HG02678 (cell line): ENCODE measurements around the gene DUSP18.
"Not testable (repeated sequence)": the region's sequence is repeated elsewhere in the genome, so short reads cannot be mapped to it uniquely, and the experiment has no call there.

Source experiments
- ATAC-seq: cut with Tn5 transposase; IDR thresholded peaks from one replicate; pipeline ENCODE4 v1.9.1; 2021; ENCODE audit warnings: mild to moderate bottlenecking, moderate library complexity; ENCODE audit not compliant: unreplicated experiment

DUSP18 gene

GRCh38 chr22:30667494-30668385 lies at the start of gene DUSP18:
TSS of gene DUSP18 (minus strand) at chr22:30667875. CDS start at chr22:30664003, 3,872 bp downstream.
- peak; percentile 91 for ATAC-seq

GRCh38 chr22:30714062-30714461 lies 46.4 kb upstream of the DUSP18 start:
- ATAC-seq = no peak

GRCh38 chr22:30712094-30712493 lies 44.4 kb upstream of the DUSP18 start:
- no peak for ATAC-seq

DNA sequence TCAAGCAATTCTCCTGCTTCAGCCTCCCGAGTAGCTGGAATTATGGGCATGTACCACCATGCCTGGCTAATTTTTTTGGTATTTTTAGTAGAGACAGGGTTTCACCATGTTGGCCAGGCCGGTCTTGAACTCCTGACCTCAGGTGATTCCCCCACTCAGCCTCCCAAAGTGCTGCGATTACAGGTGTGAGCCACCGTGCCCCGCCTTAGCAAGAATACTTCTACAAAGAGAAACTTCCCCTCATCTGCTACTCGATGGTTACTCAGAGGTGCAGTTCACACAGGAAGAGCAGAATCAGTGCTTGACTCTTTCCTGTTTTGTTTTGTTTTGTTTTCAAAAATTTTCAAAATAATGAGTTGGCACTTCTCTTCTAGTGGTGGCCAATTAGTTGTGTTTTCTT lies 42.3 kb upstream of the DUSP18 start:
- not testable (repeated sequence) for ATAC-seq

- peak; percentile 60 for ATAC-seq
These were observed 38.3 kb upstream of the DUSP18 start for GRCh38 chr22:30705710-30706651.

DNA sequence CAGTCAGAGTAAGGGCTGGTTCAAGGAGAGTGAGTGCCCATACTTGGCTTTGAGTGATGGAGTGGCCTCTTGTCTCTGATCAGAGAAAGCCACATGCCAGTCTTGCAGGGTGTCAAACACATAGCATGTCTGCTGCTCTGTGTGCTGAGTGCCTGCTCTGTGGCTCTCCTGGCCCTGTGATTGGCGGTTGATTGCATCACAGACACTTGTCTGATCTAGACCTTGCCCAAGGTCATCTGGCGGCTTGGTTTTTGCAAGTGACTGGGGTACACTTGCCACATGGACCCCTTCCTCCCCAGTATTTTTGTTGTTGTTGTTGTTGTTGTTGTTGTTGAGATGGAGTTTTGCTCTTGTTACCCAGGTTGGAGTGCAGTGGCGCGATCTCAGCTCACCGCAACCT lies 37.3 kb upstream of the DUSP18 start:
- no peak for ATAC-seq

GRCh38 chr22:30702856-30703255 lies 35.2 kb upstream of the DUSP18 start:
- no peak for ATAC-seq

- ATAC-seq = no peak
These were observed 34.2 kb upstream of the DUSP18 start for GRCh38 chr22:30701872-30702271.

GRCh38 chr22:30697975-30698374 lies 30.3 kb upstream of the DUSP18 start:
- no peak for ATAC-seq

DNA sequence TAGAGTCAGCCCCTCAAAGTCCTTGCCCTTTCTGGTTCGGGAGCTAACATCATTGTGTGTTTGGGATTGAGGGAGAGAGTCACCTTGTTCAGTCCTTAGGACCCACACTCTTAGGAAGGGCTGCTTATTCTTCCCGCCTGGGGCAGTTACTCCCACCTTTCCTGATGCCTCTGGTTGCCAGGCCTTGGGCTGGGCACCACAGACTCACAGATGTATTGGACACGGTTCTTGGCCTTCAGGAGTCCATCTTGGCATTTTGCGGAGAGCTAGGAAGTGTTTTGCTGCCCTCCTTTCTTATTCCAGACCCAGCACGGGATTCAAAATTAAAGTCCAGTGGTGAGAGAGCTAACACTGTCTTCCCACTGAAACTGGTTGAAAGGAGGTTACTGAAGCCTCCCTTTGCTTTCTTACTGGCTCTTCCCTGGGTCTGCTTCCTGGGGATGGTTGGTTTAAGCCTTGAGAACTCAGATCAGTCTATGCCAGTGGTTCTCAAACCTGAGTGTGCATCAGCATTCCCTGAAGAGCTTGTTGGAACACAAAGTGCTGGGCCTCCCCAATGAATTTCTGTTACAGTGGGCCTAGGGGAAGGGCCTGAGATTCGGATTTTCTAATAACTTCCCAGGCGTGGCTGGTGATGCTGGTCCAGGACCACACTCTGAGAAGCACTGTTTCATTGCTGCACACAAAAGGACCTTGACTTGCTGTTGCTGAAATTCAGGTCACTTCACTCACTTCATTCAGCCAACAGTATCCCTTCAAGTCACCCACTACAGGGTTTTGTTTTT lies 28.4 kb upstream of the DUSP18 start:
- no peak for ATAC-seq

DNA sequence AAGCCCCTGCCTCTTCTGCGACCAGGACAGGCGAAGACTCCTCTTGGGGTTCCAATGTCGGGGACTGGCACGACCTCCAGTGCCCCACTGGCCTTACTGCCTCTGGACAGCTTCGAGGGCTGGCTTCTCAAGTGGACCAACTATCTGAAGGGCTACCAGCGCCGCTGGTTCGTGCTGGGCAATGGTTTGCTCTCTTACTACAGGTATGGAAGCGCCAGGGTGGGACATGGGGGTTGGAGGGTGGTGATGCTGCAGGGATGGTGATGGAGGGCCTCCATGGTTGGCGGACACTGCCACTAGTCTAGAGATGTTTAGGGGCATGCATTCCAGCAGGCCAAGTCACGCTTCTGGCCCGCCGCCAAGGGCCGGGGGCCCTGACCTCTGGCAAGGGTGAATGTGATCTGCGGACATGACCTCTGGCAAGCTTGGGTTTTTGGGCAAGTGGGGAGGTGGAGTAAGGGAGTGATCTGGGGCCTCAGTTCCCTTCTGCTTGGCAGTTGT lies 27.7 kb upstream of the DUSP18 start:
- no peak for ATAC-seq

- ATAC-seq = peak; percentile 49
These were observed 27.1 kb upstream of the DUSP18 start, which contains the start of gene OSBP2 for GRCh38 chr22:30694640-30695350. TSS of gene OSBP2 (plus strand) at chr22:30694874. CDS start at chr22:30694910, 36 bp downstream.

DNA sequence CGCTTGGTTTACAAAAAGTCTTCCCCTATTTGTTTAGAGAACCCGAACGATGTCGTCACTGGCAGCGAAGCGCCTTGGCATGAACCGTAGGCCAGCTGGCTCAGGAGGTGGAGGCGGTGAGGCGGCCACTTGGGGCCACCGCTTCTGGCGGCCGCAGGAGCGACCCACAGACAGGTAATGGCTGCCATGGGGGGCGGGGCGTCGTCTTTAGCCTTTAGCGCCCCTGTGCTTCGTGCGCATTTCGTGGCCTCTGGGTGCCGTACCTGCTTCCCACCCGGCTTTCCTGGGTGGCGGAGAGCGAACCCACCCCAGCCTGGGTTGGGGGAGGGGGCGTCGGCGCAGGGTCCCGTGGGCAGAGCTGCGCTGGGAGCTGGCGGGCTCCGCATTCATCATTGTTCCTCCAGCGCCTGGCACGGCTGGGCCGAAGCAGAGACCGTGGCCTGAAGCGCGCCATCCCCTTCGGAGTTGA lies 26.5 kb upstream of the DUSP18 start:
- peak; percentile 52 for ATAC-seq

DNA sequence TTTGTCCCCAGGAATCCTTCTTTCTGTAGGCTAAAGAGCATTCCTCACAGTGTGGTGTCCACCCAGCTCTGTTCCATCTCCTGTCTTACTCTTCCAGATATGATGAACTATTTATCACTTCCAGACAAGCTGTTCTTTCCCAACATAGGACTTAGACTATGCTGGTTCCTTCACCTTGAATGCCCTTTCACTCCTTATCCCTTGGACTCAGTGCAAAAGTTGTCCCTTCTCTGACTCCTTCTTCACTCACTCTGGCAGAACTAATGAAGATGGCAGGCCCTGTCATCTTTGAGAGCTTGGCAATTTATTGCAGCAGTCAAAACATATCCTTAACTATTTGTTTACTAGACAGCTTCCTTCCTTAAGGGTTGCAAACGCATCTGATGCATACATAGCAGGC lies 23.5 kb upstream of the DUSP18 start:
- ATAC-seq = no peak

- ATAC-seq = no peak
These were observed 21.9 kb upstream of the DUSP18 start for GRCh38 chr22:30689622-30690021.

GRCh38 chr22:30687358-30687757 lies 19.7 kb upstream of the DUSP18 start:
- ATAC-seq = no peak

DNA sequence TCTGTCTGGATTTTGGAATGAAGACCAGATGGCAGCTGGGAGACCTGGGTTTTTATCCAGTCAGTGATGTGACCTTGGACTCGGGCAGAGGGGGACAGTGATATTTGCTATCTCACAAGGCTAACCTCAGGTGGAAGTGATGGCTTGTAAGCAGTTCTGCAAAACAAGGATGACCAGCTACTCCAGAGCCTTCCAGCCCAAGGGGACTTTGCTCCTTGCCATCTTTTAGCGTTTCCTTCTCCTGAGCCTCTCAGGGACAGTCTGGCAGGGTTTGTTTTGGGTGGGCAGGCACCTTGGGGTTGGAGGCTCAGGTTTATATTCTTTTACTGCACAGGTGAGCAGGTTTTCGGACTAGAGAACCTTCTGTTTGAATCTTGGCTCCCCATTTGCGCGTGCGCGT lies 17.5 kb upstream of the DUSP18 start:
- ATAC-seq = no peak

DNA sequence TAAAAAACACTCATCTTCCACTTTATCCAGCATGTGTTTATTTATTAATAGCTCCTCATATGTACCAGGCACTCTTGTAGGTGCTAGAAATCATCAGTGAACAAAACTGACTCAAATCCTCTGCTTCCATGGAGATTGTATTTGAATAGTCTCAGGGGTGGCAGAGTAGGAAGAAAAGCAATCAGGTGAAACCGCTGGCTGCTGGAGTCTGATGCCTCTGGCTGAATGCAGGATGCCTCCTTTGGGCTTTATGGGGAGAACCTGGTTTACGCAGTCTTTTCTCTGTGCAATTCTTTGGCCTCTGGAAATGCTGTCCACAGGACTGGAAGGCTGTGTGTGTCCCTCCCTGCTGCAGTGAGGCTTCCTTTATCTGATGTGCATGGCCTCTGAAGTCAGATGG lies 14.2 kb upstream of the DUSP18 start:
- no peak for ATAC-seq

DNA sequence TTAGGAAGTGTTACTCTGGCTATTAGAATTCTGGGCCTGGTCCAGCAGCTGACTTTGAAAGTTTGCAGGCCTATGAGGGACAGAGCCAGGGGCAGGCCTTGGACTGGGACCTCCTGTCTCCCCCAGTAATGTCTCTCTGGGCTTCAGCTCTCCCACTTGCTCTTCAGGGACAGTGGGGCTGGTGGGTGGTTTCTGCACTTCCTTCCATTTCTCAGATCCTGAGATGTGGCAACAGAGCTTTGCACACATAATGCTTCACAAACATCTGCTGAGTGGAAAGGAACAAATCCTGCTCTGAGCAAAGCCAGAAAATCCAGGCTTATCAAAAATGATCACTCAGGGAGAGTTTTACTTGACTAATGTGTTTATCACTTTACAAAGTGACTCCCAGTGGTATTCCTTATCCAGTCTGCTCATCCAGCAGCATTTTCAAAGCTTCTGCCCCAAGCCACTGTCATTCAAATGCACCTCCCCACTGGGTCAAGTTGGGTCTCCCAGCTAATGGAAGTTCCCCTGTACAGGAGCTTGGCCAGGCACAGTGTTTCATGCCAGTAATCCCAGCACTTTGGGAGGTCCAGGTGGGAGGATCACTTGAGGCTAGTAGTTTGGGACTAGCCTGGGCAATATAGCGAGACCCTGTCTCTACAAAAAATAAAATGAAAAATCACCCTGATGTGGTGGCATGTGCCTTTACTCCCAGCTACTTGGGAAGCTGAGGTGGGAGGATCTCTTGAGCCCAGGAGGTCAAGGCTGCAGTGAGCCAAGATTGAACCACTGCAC lies 13.5 kb upstream of the DUSP18 start:
- no peak for ATAC-seq
